H9 (cell line): ENCODE results near the gene AHDC1. TPM values are rescaled to one million over a fixed set of nuclear protein-coding genes. Genes with fewer than 3 reads are reported as not detected.

Source experiments
- DNase-seq: peaks from one replicate; pipeline ENCODE4 v3.0.0-alpha.2; 2017
- H2AFZ ChIP-seq: one replicate; pipeline ENCODE4 v1.6.1; 2013; ENCODE audit warnings: mild to moderate bottlenecking, low read length, control low read depth, moderate library complexity
- H2AK5ac ChIP-seq: 2 replicates; pipeline ENCODE4 v1.6.1; 2013; ENCODE audit warnings: low read length, control low read depth, mixed read lengths; ENCODE audit not compliant: insufficient read length
- H2BK120ac ChIP-seq: one replicate; pipeline ENCODE4 v1.6.1; 2013; ENCODE audit warnings: low read depth, mild to moderate bottlenecking, low read length, control low read depth, inconsistent platforms; ENCODE audit not compliant: poor library complexity, severe bottlenecking
- H2BK12ac ChIP-seq: 2 replicates; pipeline ENCODE4 v1.6.1; 2013; ENCODE audit warnings: low read length, control low read depth, mixed read lengths, low read depth; ENCODE audit not compliant: insufficient read length
- H2BK15ac ChIP-seq: 2 replicates; pipeline ENCODE4 v1.6.1; 2013; ENCODE audit warnings: low read depth, low read length, control low read depth
- H2BK20ac ChIP-seq: one replicate; pipeline ENCODE4 v1.6.1; 2013; ENCODE audit warnings: low read depth, mild to moderate bottlenecking, low read length, control low read depth, inconsistent platforms; ENCODE audit not compliant: poor library complexity, severe bottlenecking
- H2BK5ac ChIP-seq: 2 replicates; pipeline ENCODE4 v1.6.1; 2013; ENCODE audit warnings: low read length, control low read depth, mixed read lengths; ENCODE audit not compliant: insufficient read length
- H3K14ac ChIP-seq: 2 replicates; pipeline ENCODE4 v1.6.1; 2013; ENCODE audit warnings: low read length, control low read depth; ENCODE audit not compliant: insufficient read depth
- H3K18ac ChIP-seq: 2 replicates; pipeline ENCODE4 v1.6.1; 2013; ENCODE audit warnings: low read depth, mild to moderate bottlenecking, mixed read lengths, low read length, control low read depth; ENCODE audit not compliant: insufficient read length
- H3K23ac ChIP-seq: 2 replicates; pipeline ENCODE4 v1.6.1; 2013; ENCODE audit warnings: low read length, control low read depth, mixed read lengths, low read depth; ENCODE audit not compliant: insufficient read length
- H3K23me2 ChIP-seq: 2 replicates; pipeline ENCODE4 v1.6.1; 2013; ENCODE audit warnings: low read depth, mild to moderate bottlenecking, mixed read lengths, low read length, control low read depth; ENCODE audit not compliant: insufficient read length, poor library complexity, severe bottlenecking
- H3K27ac ChIP-seq: 2 replicates; pipeline ENCODE4 v1.5.1; 2013; ENCODE audit warnings: low read length, control low read depth, mixed read lengths, low read depth; ENCODE audit not compliant: insufficient read length
- H3K27me3 ChIP-seq: 2 replicates; pipeline ENCODE4 v1.6.1; 2013; ENCODE audit warnings: low read length, control low read depth, inconsistent platforms; ENCODE audit not compliant: insufficient read depth
- H3K4ac ChIP-seq: 2 replicates; pipeline ENCODE4 v1.6.1; 2013; ENCODE audit warnings: low read depth, mild to moderate bottlenecking, control low read depth, inconsistent platforms, low read length, moderate library complexity
- H3K4me1 ChIP-seq: 2 replicates; pipeline ENCODE4 v1.6.1; 2013; ENCODE audit warnings: low read length, control low read depth, inconsistent platforms; ENCODE audit not compliant: insufficient read depth
- H3K4me2 ChIP-seq: 2 replicates; pipeline ENCODE4 v1.6.1; 2013; ENCODE audit warnings: low read length, control low read depth, mixed read lengths; ENCODE audit not compliant: insufficient read length, insufficient read depth
- H3K56ac ChIP-seq: 2 replicates; pipeline ENCODE4 v1.6.1; 2013; ENCODE audit warnings: low read depth, mild to moderate bottlenecking, mixed read lengths, low read length, control low read depth; ENCODE audit not compliant: insufficient read length
- H3K79me1 ChIP-seq: 2 replicates; pipeline ENCODE4 v1.6.1; 2013; ENCODE audit warnings: low read depth, mild to moderate bottlenecking, moderate library complexity, low read length, control low read depth, inconsistent platforms; ENCODE audit not compliant: insufficient read depth, poor library complexity, severe bottlenecking
- H3K79me2 ChIP-seq: 2 replicates; pipeline ENCODE4 v1.6.1; 2013; ENCODE audit warnings: low read length, control low read depth, inconsistent platforms; ENCODE audit not compliant: insufficient read depth
- H3K9ac ChIP-seq: 2 replicates; pipeline ENCODE4 v1.6.1; 2013; ENCODE audit warnings: low read length, control low read depth, mixed read lengths; ENCODE audit not compliant: insufficient read length; ENCODE audit errors: extremely low read depth
- H3K9me3 ChIP-seq: one replicate; pipeline ENCODE4 v1.6.1; 2013; ENCODE audit warnings: low read depth, low read length, inconsistent platforms; ENCODE audit not compliant: control insufficient read depth
- H3T11ph ChIP-seq: one replicate; pipeline ENCODE4 v1.6.1; 2013; ENCODE audit warnings: mild to moderate bottlenecking, low read length, control low read depth, inconsistent platforms
- H4K20me1 ChIP-seq: one replicate; pipeline ENCODE4 v1.6.1; 2013; ENCODE audit not compliant: control insufficient read depth, insufficient read length, insufficient read depth
- H4K5ac ChIP-seq: 2 replicates; pipeline ENCODE4 v1.6.1; 2013; ENCODE audit warnings: low read depth, mild to moderate bottlenecking, mixed read lengths, low read length, control low read depth; ENCODE audit not compliant: insufficient read length
- H4K8ac ChIP-seq: replicated peaks from 2 replicates; pipeline ENCODE4 v1.6.1; 2013; ENCODE audit warnings: low read length, control low read depth, mixed read lengths, low read depth; ENCODE audit not compliant: insufficient read length
- H4K91ac ChIP-seq: 2 replicates; pipeline ENCODE4 v1.6.1; 2013; ENCODE audit warnings: low read depth, mild to moderate bottlenecking, moderate library complexity, mixed read lengths, low read length, control low read depth; ENCODE audit not compliant: insufficient read length
- H3K27ac Mint-ChIP-seq, 3 experiments: 2 replicates in 2 of 3; 3 replicates in 1 of 3; pipeline ENCODE4 v1.8.0; 2020 to 2021; ENCODE audit warnings: mixed read lengths in 3 of 3, mild to moderate bottlenecking in 1 of 3, moderate library complexity in 1 of 3
- H3K27me3 Mint-ChIP-seq: 2 replicates; pipeline ENCODE4 v1.8.0; 2021; ENCODE audit warnings: low read depth, mild to moderate bottlenecking, moderate library complexity, mixed read lengths
- H3K36me3 Mint-ChIP-seq, 3 experiments: 2 replicates in 2 of 3; 3 replicates in 1 of 3; pipeline ENCODE4 v1.8.0; 2020 to 2021; ENCODE audit warnings: low read depth in 3 of 3, mixed read lengths in 3 of 3; ENCODE audit not compliant: insufficient read depth in 1 of 3
- H3K4me1 Mint-ChIP-seq, 2 experiments: 2 replicates each; pipeline ENCODE4 v1.8.0; 2020; ENCODE audit warnings: mixed read lengths in 2 of 2
- H3K4me3 Mint-ChIP-seq, 2 experiments: 2 replicates in 1 of 2; 3 replicates in 1 of 2; pipeline ENCODE4 v1.8.0; 2020 to 2021; ENCODE audit warnings: mild to moderate bottlenecking in 2 of 2, mixed read lengths in 2 of 2, moderate library complexity in 1 of 2
- H3K9me3 Mint-ChIP-seq, 2 experiments: 2 replicates in 1 of 2; 3 replicates in 1 of 2; pipeline ENCODE4 v1.8.0; 2020; ENCODE audit warnings: mild to moderate bottlenecking in 2 of 2, mixed read lengths in 2 of 2, moderate library complexity in 1 of 2
- WGBS: extraction: QIAGEN DNeasy Blood & Tissue Kit; methylation state at CpG from one replicate; pipeline ENCODE4 v1.1.7; 2013; ENCODE audit warnings: missing lambda C conversion rate, low lambda C conversion rate, mixed read lengths; ENCODE audit not compliant: insufficient read length; ENCODE audit errors: extremely low coverage; 5-methylcytosine and 5-hydroxymethylcytosine counted together
- total RNA-seq: library from RNA; stranded (reverse); gene quantifications from 2 replicates; pipeline ENCODE4 v1.2.1, GENCODE V29; 2021
- TF ChIP-seq, protein P1 (sequence below): fragments of 200-600 bp; sonication (generic); conservative IDR thresholded peaks from 3 replicates; pipeline ENCODE4 v1.8.0; 2021; ENCODE audit warnings: antibody characterized with exemption, mild to moderate bottlenecking

The AHDC1 gene
- total RNA-seq, 1 experiment from 2014 or later = 29.4 TPM

DNA sequence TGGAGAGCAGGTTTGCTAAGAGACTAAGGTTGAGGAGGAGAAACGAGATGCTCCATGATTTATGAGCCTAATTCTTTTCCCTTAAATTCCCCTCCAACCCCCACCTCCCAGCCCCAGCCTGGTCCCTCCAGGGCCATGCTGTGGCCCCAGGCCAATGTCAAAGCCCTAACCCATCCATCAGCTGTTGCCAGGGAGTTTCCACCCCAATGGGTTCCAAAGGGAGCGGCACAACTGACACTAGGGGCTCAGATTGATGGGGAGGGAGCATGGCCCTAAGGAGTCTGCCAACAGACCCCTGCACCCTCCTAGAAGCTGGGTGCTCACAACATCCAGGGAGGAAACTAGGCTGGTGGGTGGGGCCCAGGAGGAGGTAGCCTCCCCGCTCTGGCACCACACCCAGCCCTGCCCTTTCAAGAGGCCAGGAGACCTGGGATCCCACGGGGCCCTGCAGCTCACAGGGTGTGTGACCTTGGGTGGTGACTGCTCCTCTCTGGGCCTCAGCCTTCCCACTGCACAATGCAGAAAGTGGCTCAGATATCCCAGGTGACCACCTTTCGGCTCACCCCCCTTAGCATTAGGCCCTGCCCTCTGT is 12.9 kb downstream of the AHDC1 start:
- no peaks in the 10 kb centered on the region for H3K9me3 Mint-ChIP-seq
- Histone ChIP-seq H3K14ac (no peak overlapping the region), H3K4me2 (no peak overlapping the region), H4K8ac (no peak overlapping the region), H2BK20ac (no peak overlapping the region), H3K27me3 (no peaks in the 10 kb centered on the region), H3K4me1 (peaks cover 7% of the 10 kb centered on the region; the same call in 1 of the 2 replicates), H3K4ac (no peak overlapping the region), H2BK5ac (no peak overlapping the region), H3T11ph (no peak overlapping the region), H3K79me2 (peaks cover 2% of the 10 kb centered on the region; the same call in 1 of the 2 replicates), H4K5ac (no peak overlapping the region), H2BK12ac (no peak overlapping the region), H4K91ac (no peak overlapping the region), H3K18ac (no peak overlapping the region), H3K79me1 (no peaks in the 10 kb centered on the region), H3K23me2 (no peaks in the 10 kb centered on the region), H2AFZ (no peak overlapping the region), H3K9me3 (no peaks in the 10 kb centered on the region), H3K9ac (no peak overlapping the region), H2AK5ac (no peak overlapping the region), H3K27ac (no peak overlapping the region), H4K20me1 (peaks cover 2% of the 10 kb centered on the region), H2BK120ac (no peak overlapping the region), H3K56ac (no peak overlapping the region), H3K23ac (no peak overlapping the region), H2BK15ac (no peak overlapping the region)
- no peak for DNase-seq
- no peaks in the 10 kb centered on the region for H3K27me3 Mint-ChIP-seq
- no CpG with 5 or more reads among the region's 5 CpGs for WGBS
- H3K4me1 Mint-ChIP-seq = peaks cover 9 to 17% of the 10 kb centered on the region in 2 experiments; a peak in 3 of 4 replicates
- TF ChIP-seq, protein P1, sequence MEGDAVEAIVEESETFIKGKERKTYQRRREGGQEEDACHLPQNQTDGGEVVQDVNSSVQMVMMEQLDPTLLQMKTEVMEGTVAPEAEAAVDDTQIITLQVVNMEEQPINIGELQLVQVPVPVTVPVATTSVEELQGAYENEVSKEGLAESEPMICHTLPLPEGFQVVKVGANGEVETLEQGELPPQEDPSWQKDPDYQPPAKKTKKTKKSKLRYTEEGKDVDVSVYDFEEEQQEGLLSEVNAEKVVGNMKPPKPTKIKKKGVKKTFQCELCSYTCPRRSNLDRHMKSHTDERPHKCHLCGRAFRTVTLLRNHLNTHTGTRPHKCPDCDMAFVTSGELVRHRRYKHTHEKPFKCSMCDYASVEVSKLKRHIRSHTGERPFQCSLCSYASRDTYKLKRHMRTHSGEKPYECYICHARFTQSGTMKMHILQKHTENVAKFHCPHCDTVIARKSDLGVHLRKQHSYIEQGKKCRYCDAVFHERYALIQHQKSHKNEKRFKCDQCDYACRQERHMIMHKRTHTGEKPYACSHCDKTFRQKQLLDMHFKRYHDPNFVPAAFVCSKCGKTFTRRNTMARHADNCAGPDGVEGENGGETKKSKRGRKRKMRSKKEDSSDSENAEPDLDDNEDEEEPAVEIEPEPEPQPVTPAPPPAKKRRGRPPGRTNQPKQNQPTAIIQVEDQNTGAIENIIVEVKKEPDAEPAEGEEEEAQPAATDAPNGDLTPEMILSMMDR = no peak
- peak overlapping the region in 2 of 3 experiments; percentile 17 to 27; a peak in 1 of 7 replicates for H3K27ac Mint-ChIP-seq
- H3K36me3 Mint-ChIP-seq = no peaks in the 10 kb centered on the region
- H3K4me3 Mint-ChIP-seq = no peak overlapping the region; a peak in 1 of 5 replicates
